ENCODE measurements around the gene DKKL1.
"Not testable (repeated sequence)": the region's sequence is repeated elsewhere in the genome, so short reads cannot be mapped to it uniquely, and the experiment has no call there.

The DKKL1 gene

GRCh38 chr19:49364083-49364737 is 533 bp downstream of the DKKL1 start:
- DNase-seq = no peak

DNA sequence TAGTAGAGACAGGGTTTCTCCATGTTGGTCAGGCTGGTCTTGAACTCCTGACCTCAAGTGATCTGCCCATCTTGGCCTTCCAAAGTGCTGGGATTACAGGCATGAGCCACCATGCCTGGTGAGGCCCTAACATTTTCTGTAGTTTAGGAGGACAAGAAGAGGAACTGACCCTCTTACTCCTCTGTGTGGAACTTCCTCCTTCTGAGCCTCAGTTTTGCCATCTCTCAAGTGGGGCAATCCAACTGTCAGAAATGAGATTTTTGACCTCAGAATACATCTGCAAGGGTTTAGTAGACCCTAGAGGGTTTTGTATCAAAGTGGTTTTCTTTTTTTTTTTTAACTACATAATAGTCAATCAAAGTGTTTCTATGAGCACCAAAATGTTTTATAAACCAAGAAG is 2.4 kb downstream of the DKKL1 start:
- DNase-seq = no peak

DNA sequence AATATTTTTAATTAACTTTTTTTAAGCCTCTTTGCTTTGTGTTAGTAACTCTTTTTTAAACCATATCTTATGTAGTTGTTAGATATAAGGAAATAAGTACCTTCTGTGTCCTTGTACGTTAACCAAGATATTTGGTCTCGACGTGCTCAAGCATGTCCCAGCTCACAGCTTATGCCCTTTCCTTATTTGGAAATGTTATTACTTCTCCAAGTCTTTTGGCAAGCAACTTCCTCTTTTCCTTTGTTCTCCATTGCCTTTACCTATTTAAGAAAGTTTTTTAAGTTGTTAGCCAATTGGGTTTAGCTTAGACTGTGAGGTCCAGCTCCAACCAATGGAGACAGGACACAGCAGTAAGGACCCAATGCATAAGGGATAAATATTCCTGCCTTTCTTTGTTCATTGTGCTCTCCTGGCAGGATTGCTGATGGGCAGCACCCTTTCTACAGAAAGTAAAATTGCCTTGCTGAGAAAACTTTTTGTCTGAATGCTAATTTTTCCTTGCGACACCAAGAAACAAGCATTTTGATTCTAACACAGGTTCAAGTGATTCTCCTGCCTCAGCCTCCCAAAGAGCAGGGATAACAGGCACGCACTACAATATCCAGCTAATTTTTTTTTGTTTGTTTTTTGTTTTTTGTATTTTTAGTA is 5.2 kb downstream of the DKKL1 start:
- DNase-seq = no peak

GRCh38 chr19:49371184-49371583 is 7.5 kb downstream of the DKKL1 start:
- no peak for DNase-seq

- not testable (repeated sequence) for DNase-seq
These were observed 9.5 kb downstream of the DKKL1 start for GRCh38 chr19:49373174-49373573.

- no peak for DNase-seq
These were observed 11.2 kb downstream of the DKKL1 start for GRCh38 chr19:49374665-49375434.

GRCh38 chr19:49378512-49378911 is 14.8 kb downstream of the DKKL1 start:
- no peak for DNase-seq

DNA sequence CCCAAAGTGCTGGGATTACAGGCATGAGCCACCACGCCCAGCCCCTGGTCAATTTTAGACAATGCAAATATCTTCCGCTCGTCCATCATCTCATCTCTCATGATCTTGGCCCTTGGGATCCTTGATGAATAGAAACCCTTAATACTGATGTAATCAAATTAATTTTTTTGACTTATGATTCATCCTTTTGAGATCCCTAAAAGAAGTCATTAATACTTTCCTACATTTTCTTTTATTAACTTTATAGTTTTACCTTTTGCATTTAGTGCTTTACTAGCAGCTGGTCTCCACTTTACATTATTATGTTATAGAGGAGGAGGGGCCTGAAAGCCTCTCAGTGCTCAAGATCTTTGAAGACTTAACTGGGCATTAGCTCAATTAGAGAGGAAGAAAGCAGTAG is 16.7 kb downstream of the DKKL1 start:
- no peak for DNase-seq

DNA sequence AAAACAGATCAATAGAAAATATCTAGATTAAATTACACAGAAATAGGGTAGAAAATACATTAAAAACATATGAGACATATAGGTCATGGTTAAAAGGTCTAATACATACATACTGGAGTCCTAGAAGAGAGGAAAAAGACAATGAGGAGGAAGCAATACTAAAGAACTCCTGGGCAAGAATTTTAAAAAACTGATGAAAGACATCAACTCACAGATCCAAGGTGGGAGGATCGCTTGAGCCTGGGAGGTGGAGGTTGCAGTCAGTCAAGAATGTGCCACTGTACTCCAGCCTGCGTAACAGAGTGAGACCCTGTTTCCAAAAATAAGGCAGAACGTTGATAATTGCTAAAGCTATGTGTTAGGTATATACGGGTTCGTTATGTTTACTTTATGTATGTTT is 19.0 kb downstream of the DKKL1 start:
- no peak for DNase-seq

GRCh38 chr19:49383599-49383998 is 19.9 kb downstream of the DKKL1 start:
- no peak for DNase-seq

- DNase-seq = no peak
These were observed 24.3 kb downstream of the DKKL1 start, which contains the start of gene KASH5 for GRCh38 chr19:49387936-49388372. Gene KASH5 (plus strand): TSS chr19:49388249. CDS start chr19:49390884, 2,635 bp downstream.

- DNase-seq = no peak
These were observed 25.7 kb downstream of the DKKL1 start for GRCh38 chr19:49389406-49389805.

GRCh38 chr19:49390131-49390928 is 26.7 kb downstream of the DKKL1 start:
- DNase-seq = no peak

- no peak for DNase-seq
These were observed 27.3 kb downstream of the DKKL1 start for GRCh38 chr19:49390929-49391359.

- DNase-seq = peak; percentile 71
These were observed 28.1 kb downstream of the DKKL1 start for GRCh38 chr19:49391581-49392399.

- no peak for DNase-seq
These were observed 30.2 kb downstream of the DKKL1 start for GRCh38 chr19:49393881-49394280.

GRCh38 chr19:49395581-49396407 is 32.1 kb downstream of the DKKL1 start:
- no peak for DNase-seq

- DNase-seq = no peak
These were observed 33.2 kb downstream of the DKKL1 start for GRCh38 chr19:49396738-49397505.

DNA sequence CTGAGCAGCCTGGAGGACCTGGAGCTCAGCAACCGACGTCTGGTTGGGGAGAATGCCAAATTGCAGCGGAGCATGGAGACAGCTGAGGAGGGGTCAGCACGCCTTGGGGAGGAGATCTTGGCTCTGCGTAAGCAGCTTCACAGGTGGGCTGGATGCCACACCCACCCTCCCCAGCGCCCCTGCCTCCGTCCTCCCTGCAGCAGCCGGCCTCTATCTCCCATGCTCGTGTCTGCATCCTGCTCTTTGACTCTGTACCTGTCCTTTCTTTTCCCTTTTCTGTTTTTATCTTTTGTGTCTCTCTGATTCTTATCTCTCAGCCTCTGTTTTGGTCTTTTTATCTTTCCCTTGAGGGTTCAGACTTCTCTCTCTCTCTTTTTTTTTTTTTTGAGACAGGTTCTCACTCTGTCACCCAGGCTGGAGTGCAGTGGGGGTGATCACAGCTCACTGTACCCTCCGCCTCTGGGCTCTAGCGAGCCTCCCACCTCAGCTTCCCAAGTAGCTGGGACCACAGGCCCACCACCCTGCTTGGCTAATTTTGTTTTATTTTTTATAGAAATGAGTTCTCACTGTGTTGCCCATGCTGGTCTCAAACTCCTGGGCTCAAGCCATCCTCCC is 34.4 kb downstream of the DKKL1 start:
- peak; percentile 48 for DNase-seq

DNA sequence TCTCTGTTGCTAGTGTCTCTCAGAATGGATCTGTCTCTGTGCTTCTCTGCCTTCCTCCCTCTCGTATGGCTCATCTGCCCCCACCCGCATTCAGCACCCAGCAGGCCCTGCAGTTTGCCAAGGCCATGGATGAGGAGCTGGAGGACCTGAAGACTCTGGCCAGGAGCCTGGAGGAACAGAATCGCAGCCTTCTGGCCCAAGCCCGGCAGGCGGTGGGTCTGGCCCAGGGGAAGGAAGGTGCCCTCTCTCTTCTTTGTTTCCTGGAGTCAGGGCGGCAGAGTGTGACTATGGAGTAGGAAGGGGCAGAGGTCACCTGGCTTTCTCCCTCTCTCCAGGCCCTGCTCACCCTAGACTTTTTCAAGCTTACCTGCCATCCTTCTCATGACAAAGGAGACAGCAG is 35.3 kb downstream of the DKKL1 start:
- no peak for DNase-seq
